K562 (cell line): Measurements from ENCODE around the gene SETD1B. TPM values are rescaled to one million over a fixed set of nuclear protein-coding genes. Genes with fewer than 3 reads are reported as not detected.
A peak's percentile ranks its signal among the peaks of the same experiment; 100 is the strongest.

Experiments used
- ATAC-seq: fragments of 200-7000 bp; cut with Tn5 transposase; 3 replicates; pipeline ENCODE4 v1.9.1; 2020; ENCODE audit warnings: moderate library complexity
- BruUV-seq: library from RNA; stranded (reverse); fragments of 400-500 nt; replicated peaks from 2 replicates; lab custom pipeline; 2021; lab: Mats Ljungman, UMichigan
- CTCF ChIA-PET: fragments of 300-600 bp; formaldehyde crosslinking; extraction: SDS; loops from one replicate; lab custom pipeline; 2021; ENCODE audit warnings: low intra/inter-chr PET ratio; lab: Yijun Ruan, JAX
- POLR2A ChIA-PET: fragments of 300-600, 350-650 bp; sonication (Branson Sonifier 250); formaldehyde crosslinking; extraction: SDS; loops from one replicate; lab custom pipeline; 2021; ENCODE audit warnings: antibody characterized with exemption, inconsistent platforms; lab: Yijun Ruan, JAX
- DNase-seq, 4 experiments: peaks; one replicate each; pipeline versions ENCODE4 v3.0.0 to v3.0.0-alpha.2; 2011 to 2018; ENCODE audit warnings: low spot score in 3 of 4, mixed read lengths in 3 of 4; ENCODE audit errors: extremely low read depth in 1 of 4
- FAIRE-seq: peaks from 2 replicates; lab custom pipeline; 2011; peaks lifted over from hg19 to GRCh38; lab: Jason Lieb, UNC
- H2AFZ ChIP-seq: 2 replicates; pipeline ENCODE4 v1.6.0; 2011; ENCODE audit warnings: low read depth, low read length, control low read depth, inconsistent platforms
- H3K27ac ChIP-seq: fragments of 200-600 bp; 3 replicates; pipeline ENCODE4 v1.8.0; 2011; ENCODE audit warnings: low read depth, mild to moderate bottlenecking, control low read depth, inconsistent platforms, low read length, moderate library complexity, mixed read lengths; ENCODE audit errors: extremely low read depth
- H3K27me3 ChIP-seq, 2 experiments: fragments of 300-600 bp in 1 of 2; 2 replicates in 1 of 2; 3 replicates in 1 of 2; pipeline versions ENCODE4 v1.6.0 to v1.8.0; 2011; ENCODE audit warnings: inconsistent platforms in 2 of 2, low read length in 2 of 2, mild to moderate bottlenecking in 1 of 2, mixed read lengths in 1 of 2, moderate library complexity in 1 of 2; ENCODE audit not compliant: control insufficient read depth in 2 of 2, insufficient read depth in 2 of 2
- H3K36me3 ChIP-seq: fragments of 300-600 bp; 3 replicates; pipeline ENCODE4 v1.8.0; 2011; ENCODE audit warnings: mild to moderate bottlenecking, low read length, inconsistent platforms; ENCODE audit not compliant: control insufficient read depth, insufficient read depth
- H3K4me1 ChIP-seq, 2 experiments: fragments of 200-600 bp in 1 of 2; replicated peaks in 1 of 2; 2 replicates in 1 of 2; 3 replicates in 1 of 2; pipeline versions ENCODE4 v1.5.1 to v1.8.0; 2011; ENCODE audit warnings: inconsistent platforms in 2 of 2, low read length in 2 of 2, mild to moderate bottlenecking in 1 of 2, mixed read lengths in 1 of 2, moderate library complexity in 1 of 2; ENCODE audit not compliant: control insufficient read depth in 2 of 2, insufficient read depth in 2 of 2
- H3K4me2 ChIP-seq: 2 replicates; pipeline ENCODE4 v1.6.1; 2011; ENCODE audit warnings: low read length, control low read depth, inconsistent platforms, mixed read lengths; ENCODE audit not compliant: insufficient read depth
- H3K4me3 ChIP-seq: fragments of 200-600 bp; sonication (generic), shearing (Covaris generic); 2 replicates; pipeline ENCODE4 v1.5.1; 2016; ENCODE audit warnings: control low read depth, inconsistent platforms
- H3K79me2 ChIP-seq: fragments of 200-600 bp; 3 replicates; pipeline ENCODE4 v1.8.0; 2011; ENCODE audit warnings: low read length, inconsistent platforms; ENCODE audit not compliant: control insufficient read depth, insufficient read depth
- H3K9ac ChIP-seq, 2 experiments: 2 replicates each; pipeline versions ENCODE4 v1.6.0 to v1.6.1; 2011; ENCODE audit warnings: low read depth in 2 of 2, low read length in 2 of 2, control low read depth in 1 of 2, inconsistent platforms in 1 of 2, mild to moderate bottlenecking in 1 of 2, mixed read lengths in 1 of 2; ENCODE audit not compliant: insufficient read depth in 1 of 2
- H3K9me1 ChIP-seq: one replicate; pipeline ENCODE4 v1.6.0; 2011; ENCODE audit warnings: inconsistent platforms, mild to moderate bottlenecking, low read length, moderate library complexity; ENCODE audit not compliant: control insufficient read depth, insufficient read depth
- H3K9me3 ChIP-seq: replicated peaks from 2 replicates; pipeline ENCODE4 v1.5.1; 2011; ENCODE audit warnings: low read depth, low read length, inconsistent platforms; ENCODE audit not compliant: control insufficient read depth, insufficient read depth
- H4K20me1 ChIP-seq: replicated peaks from 2 replicates; pipeline ENCODE4 v1.6.1; 2011; ENCODE audit warnings: low read length, inconsistent platforms, mixed read lengths; ENCODE audit not compliant: control insufficient read depth, insufficient read depth
- BRCA1 ChIP-seq, 2 experiments: fragments of 450-650 bp in 1 of 2; sonication (generic) in 1 of 2; formaldehyde crosslinking in 1 of 2; IDR thresholded peaks; 2 replicates each; pipeline versions ENCODE4 v1.5.0 to v1.6.1; 2017 to 2020; ENCODE audit warnings: mild to moderate bottlenecking in 1 of 2, missing genetic modification reagents in 1 of 2
- FUS ChIP-seq: fragments of 200-400 bp; formaldehyde crosslinking; optimal IDR thresholded peaks from 2 replicates; pipeline ENCODE3; 2017; ENCODE audit warnings: low read depth, low read length
- KLF1 ChIP-seq: fragments of 450-650 bp; IDR thresholded peaks from 2 replicates; pipeline ENCODE4 v1.6.1; 2016; ENCODE audit warnings: missing genetic modification characterization, missing compliant biosample characterization
- L3MBTL2 ChIP-seq: fragments of 450-650 bp; IDR thresholded peaks from 2 replicates; pipeline ENCODE4 v1.6.1; 2016; ENCODE audit warnings: mild to moderate bottlenecking, moderate library complexity
- NR1H2 ChIP-seq: sonication (generic); formaldehyde crosslinking; IDR thresholded peaks from 2 replicates; pipeline ENCODE4 v1.4.0; 2020; ENCODE audit warnings: mild to moderate bottlenecking, missing genetic modification reagents
- PYGO2 ChIP-seq: fragments of 450-650 bp; IDR thresholded peaks from 2 replicates; pipeline ENCODE4 v1.6.1; 2016; ENCODE audit warnings: mild to moderate bottlenecking, missing genetic modification characterization, moderate library complexity, missing compliant biosample characterization
- SAP30 ChIP-seq: fragments of 200-600 bp; sonication (generic); IDR thresholded peaks from 2 replicates; pipeline ENCODE4 v1.6.1; 2012; ENCODE audit warnings: borderline replicate concordance, low read depth, mild to moderate bottlenecking, moderate library complexity, low read length, control low read depth, inconsistent platforms; ENCODE audit not compliant: insufficient read depth, poor library complexity, severe bottlenecking
- ZNF274 ChIP-seq: IDR thresholded peaks from 2 replicates; pipeline ENCODE4 v1.6.1; 2011; ENCODE audit warnings: low read depth, mild to moderate bottlenecking, low read length, moderate library complexity, borderline replicate concordance
- WGBS: fragments of 100-300 bp; shearing (Covaris generic); methylation state at CpG from one replicate; pipeline ENCODE4 v1.1.6; 2016; ENCODE audit warnings: low coverage, mixed read lengths; ENCODE audit not compliant: insufficient coverage; ENCODE audit errors: missing lambda C conversion rate; 5-methylcytosine and 5-hydroxymethylcytosine counted together
- in situ Hi-C: fragments of 300-500 bp; cut with MboI; formaldehyde crosslinking; loops from 4 replicates; pipeline ENCODE4 v1.15.0; 2018; ENCODE audit warnings: inconsistent platforms, mixed read lengths
- intact Hi-C: fragments of 100-400 bp; cut with micrococcal nuclease; formaldehyde crosslinking; loops from 2 replicates; pipeline ENCODE4 v1.14.2; 2022
- polyA plus RNA-seq, 8 experiments: library from polyadenylated mRNA; depleted of rRNA in 4 of 8; stranded (reverse) in 5 of 8; unstranded in 3 of 8; fragments of >200 nt; fragmentation: Nextera tagmentation in 2 of 8; fragmentation: Illumina TruSeq in 1 of 8; extraction: Ambion mirVana in 2 of 8; extraction: Trizol in 1 of 8; gene quantifications; 2 replicates each; pipeline versions ENCODE4 v1.2.1 to v1.2.3, GENCODE V29; 2011 to 2014; ENCODE audit warnings: inconsistent platforms in 1 of 8, missing spikeins in 1 of 8
- total RNA-seq, 7 experiments: library from RNA; depleted of rRNA in 6 of 7; stranded (reverse); fragments of >200 nt in 6 of 7; fragmentation: Illumina TruSeq in 2 of 7; extraction: Trizol in 2 of 7; gene quantifications; 2 replicates each; pipeline versions ENCODE4 v1.2.1 to v1.2.3, GENCODE V29; 2011 to 2021; ENCODE audit warnings: low replicate concordance in 1 of 7
- TF ChIP-seq, protein P1 (sequence below): sonication (generic); formaldehyde crosslinking; IDR thresholded peaks from 2 replicates; pipeline ENCODE4 v1.8.1; 2023; ENCODE audit warnings: missing genetic modification reagents, mild to moderate bottlenecking, borderline replicate concordance
- TF ChIP-seq, protein P2 (sequence below), 3 experiments: fragments of 200-800 bp in 1 of 3; sonication (Bioruptor generic) in 1 of 3; sonication (generic) in 1 of 3; formaldehyde crosslinking in 1 of 3; IDR thresholded peaks; 2 replicates each; pipeline versions ENCODE4 v1.6.1 to v1.8.0; 2016 to 2022; ENCODE audit warnings: mild to moderate bottlenecking in 2 of 3, missing compliant biosample characterization in 2 of 3, missing genetic modification characterization in 2 of 3, missing genetic modification reagents in 1 of 3

Gene SETD1B
- total and polyA plus RNA-seq, 9 of the 15 experiments (the other 6 are each of a cell fraction or from before 2014, with no cell fraction given): 0.48 to 26.6 (median 2.3) TPM

DNA sequence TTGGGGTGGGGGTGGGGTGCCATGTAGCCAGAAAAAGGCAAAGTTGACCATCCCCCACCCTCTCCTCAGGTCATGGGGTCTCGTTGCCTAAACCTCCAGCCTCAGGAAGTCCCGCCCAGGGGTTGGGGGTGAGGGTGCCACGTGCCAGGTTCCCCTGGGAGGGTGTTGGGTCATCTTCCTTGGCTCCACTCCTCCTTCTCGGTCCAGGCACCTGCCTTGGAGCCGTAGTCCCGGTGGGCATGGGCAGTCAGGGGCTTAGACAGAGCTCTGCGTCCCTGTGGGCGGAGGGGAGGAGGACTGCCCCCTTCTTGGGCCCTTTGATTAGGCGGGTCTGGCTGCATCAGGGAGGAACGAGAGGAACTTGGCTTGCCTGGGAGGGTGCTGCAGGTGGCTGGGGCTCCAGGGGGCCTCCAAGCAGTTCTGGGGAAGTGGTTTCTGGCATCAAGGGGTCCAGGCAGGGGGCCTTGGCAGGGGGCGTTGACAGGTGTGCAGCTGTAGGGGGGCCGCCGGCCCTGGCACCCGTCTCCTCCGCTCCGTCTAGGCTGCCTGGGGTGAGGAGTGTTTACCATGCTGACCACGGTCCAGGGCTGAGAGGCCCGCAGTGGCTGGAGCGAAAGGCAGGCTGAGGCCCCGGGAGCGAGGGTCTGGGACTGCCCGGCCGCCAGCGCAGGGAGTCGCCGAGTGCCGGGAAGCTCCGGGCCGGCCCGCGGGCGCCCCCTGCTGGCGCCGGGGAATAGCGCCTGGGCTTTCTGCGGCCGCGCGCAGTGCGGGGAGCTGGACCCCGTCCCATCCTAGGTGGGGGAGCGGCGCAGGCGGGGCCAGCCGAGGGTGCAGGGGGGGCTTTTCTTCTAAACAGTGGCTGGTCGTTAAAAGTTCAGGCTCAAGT lies 7.9 kb downstream of the SETD1B start (continued):
- TF ChIP-seq, protein P1, sequence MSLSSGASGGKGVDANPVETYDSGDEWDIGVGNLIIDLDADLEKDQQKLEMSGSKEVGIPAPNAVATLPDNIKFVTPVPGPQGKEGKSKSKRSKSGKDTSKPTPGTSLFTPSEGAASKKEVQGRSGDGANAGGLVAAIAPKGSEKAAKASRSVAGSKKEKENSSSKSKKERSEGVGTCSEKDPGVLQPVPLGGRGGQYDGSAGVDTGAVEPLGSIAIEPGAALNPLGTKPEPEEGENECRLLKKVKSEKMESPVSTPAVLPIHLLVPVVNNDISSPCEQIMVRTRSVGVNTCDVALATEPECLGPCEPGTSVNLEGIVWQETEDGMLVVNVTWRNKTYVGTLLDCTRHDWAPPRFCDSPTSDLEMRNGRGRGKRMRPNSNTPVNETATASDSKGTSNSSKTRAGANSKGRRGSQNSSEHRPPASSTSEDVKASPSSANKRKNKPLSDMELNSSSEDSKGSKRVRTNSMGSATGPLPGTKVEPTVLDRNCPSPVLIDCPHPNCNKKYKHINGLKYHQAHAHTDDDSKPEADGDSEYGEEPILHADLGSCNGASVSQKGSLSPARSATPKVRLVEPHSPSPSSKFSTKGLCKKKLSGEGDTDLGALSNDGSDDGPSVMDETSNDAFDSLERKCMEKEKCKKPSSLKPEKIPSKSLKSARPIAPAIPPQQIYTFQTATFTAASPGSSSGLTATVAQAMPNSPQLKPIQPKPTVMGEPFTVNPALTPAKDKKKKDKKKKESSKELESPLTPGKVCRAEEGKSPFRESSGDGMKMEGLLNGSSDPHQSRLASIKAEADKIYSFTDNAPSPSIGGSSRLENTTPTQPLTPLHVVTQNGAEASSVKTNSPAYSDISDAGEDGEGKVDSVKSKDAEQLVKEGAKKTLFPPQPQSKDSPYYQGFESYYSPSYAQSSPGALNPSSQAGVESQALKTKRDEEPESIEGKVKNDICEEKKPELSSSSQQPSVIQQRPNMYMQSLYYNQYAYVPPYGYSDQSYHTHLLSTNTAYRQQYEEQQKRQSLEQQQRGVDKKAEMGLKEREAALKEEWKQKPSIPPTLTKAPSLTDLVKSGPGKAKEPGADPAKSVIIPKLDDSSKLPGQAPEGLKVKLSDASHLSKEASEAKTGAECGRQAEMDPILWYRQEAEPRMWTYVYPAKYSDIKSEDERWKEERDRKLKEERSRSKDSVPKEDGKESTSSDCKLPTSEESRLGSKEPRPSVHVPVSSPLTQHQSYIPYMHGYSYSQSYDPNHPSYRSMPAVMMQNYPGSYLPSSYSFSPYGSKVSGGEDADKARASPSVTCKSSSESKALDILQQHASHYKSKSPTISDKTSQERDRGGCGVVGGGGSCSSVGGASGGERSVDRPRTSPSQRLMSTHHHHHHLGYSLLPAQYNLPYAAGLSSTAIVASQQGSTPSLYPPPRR: 0 out of 2 replicates have a peak, but pooled peaks have one; percentile 53
- TF ChIP-seq, all 486 proteins: peak for 60

DNA sequence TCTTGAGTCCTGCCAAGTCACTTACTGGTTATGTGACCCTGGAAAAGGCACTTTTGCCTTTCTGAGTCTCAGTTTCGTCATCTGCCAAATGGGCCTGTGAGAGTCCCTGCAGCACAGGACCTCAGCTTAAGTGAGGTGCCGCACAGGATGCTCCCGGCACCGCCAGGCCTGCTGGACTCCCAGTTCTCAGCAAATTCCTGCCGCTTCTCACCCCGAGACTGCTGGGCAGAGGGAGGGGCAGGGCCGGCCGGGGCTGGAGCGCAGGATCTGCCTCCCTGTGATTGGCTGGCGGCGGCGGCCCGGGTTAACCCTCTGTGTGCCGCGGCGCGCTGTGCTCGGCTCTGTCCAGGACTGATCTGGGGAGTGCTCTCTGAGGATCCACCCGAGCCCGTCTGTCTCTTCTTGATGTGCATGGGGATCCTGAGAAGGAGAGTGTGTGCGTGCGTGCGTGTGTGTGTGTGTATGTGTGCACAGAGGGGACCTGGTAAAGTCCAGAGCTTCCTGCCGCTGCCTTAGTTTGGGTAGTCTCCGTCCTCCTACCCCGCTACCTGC lies 8.6 kb downstream of the SETD1B start:
- Histone ChIP-seq H3K36me3 (peaks cover 92% of the 10 kb centered on the region), H3K9me3 (no peaks in the 10 kb centered on the region), H3K4me2 (peak overlapping the region; percentile 92), H3K4me1 (peaks cover 22 to 56% of the 10 kb centered on the region in 2 experiments), H3K27me3 (no peaks in the 10 kb centered on the region), H3K27ac (peak overlapping the region; percentile 18; the same call in 1 of the 3 replicates), H3K9me1 (no peaks in the 10 kb centered on the region), H4K20me1 (peaks cover 24% of the 10 kb centered on the region), H3K79me2 (peaks cover 59% of the 10 kb centered on the region), H2AFZ (0 out of 2 replicates have a peak overlapping the region, but pooled peaks have one; percentile 26), H3K9ac (peak overlapping the region; percentile 44 to 93; a peak in 3 of 4 replicates), H3K4me3 (peak overlapping the region; percentile 53)
- DNase-seq (peak; percentile 79 to 93 (median 92)), ATAC-seq (peak; percentile 91), FAIRE-seq (peak; percentile 64)
- BruUV-seq: no TSS peak
- in situ Hi-C loops: no loop called here
- intact Hi-C loops: loop anchor here (1.0 to 2.0 kb wide), 3 partner anchors 17 to 76 kb away; partner anchors contain the start of gene PSMD9
- WGBS: 6% methylated on average over 18 of the region's 26 CpGs
- CTCF ChIA-PET: interaction anchor here (0.9 to 5.5 kb wide), 2 partner anchors 17 to 37 kb away, joined by 5 to 73 read pairs; partner anchors contain the start of gene RHOF
- POLR2A ChIA-PET: interaction anchor here (0.5 to 12.1 kb wide), 10 partner anchors 10 to 1232 kb away, joined by 3 to 194 read pairs (median 4); partner anchors contain the start of genes PSMD9, RHOF and SETD1B
- TF ChIP-seq SAP30 (peak; percentile 34), FUS (no peak), L3MBTL2 (no peak), ZNF274 (no peak), BRCA1 (IDR thresholded peaks at IDR 0.05) (no peak), BRCA1 (CRISPR knock-in tag; IDR thresholded peaks at IDR 0.05) (0 out of 2 replicates have a peak, but pooled peaks have one; percentile 41), KLF1 (tag) (peak; percentile 26; the same call in 1 of the 2 replicates), PYGO2 (tag) (0 out of 2 replicates have a peak, but pooled peaks have one; percentile 19), NR1H2 (peak; percentile 14; the same call in 1 of the 2 replicates)
- TF ChIP-seq, protein P2, sequence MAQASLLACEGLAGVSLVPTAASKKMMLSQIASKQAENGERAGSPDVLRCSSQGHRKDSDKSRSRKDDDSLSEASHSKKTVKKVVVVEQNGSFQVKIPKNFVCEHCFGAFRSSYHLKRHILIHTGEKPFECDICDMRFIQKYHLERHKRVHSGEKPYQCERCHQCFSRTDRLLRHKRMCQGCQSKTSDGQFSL (CRISPR knock-in tag; IDR thresholded peaks at IDR 0.05): peak; percentile 75
- TF ChIP-seq, protein P2 (tag; IDR thresholded peaks at IDR 0.05): peak in 1 of 2 experiments; percentile 75; a peak in 2 of 4 replicates
